ENCODE data around the gene ABCA2.
A peak's percentile ranks its signal among the peaks of the same experiment; 100 is the strongest.

- no peak for TF ChIP-seq CTCF (conservative IDR thresholded peaks at IDR 0.05; ENCODE audit: low read depth in 2 of 2)
- TF ChIP-seq EZH2phosphoT487 (IDR thresholded peaks at IDR 0.05; ENCODE audit: unreplicated experiment) = no peak
- TF ChIP-seq EZH2 (IDR thresholded peaks at IDR 0.05; ENCODE audit: low read depth, unreplicated experiment) = peak; percentile 32
- peak; percentile 50; the same call in 1 of the 2 replicates for TF ChIP-seq POLR2AphosphoS5 (IDR thresholded peaks at IDR 0.05; ENCODE audit: low read depth)
Observed at GRCh38 chr9:137077010-137077747, 49.1 kb upstream of the ABCA2 start, which contains the start of gene UAP1L1.
